HepG2 (cell line): ENCODE measurements around the gene HES7. TPM values are rescaled to one million over a fixed set of nuclear protein-coding genes. Genes with fewer than 3 reads are reported as not detected.
A peak's percentile ranks its signal among the peaks of the same experiment; 100 is the strongest.

Experiments
- CBFB ChIP-seq: sonication (generic); formaldehyde crosslinking; IDR thresholded peaks from 2 replicates; pipeline ENCODE4 v1.4.0; 2020; ENCODE audit warnings: missing genetic modification reagents
- CC2D1A ChIP-seq: sonication (generic); formaldehyde crosslinking; IDR thresholded peaks from 2 replicates; pipeline ENCODE4 v1.8.1; 2023; ENCODE audit warnings: mild to moderate bottlenecking, missing genetic modification reagents
- CHD2 ChIP-seq: IDR thresholded peaks from 2 replicates; pipeline ENCODE4 v1.6.1; 2011; ENCODE audit warnings: low read depth, low read length, improper control_type of control experiment
- GATAD1 ChIP-seq: IDR thresholded peaks from 2 replicates; pipeline ENCODE4 v1.6.1; 2016; ENCODE audit warnings: missing genetic modification reagents, missing compliant biosample characterization
- GLI4 ChIP-seq: sonication (generic); formaldehyde crosslinking; IDR thresholded peaks from 2 replicates; pipeline ENCODE4 v1.5.1; 2020; ENCODE audit warnings: missing genetic modification reagents, mild to moderate bottlenecking, moderate library complexity, borderline replicate concordance
- HNRNPH1 ChIP-seq: fragments of 200-400 bp; formaldehyde crosslinking; optimal IDR thresholded peaks from 2 replicates; pipeline ENCODE3; 2017; ENCODE audit warnings: mild to moderate bottlenecking, low read depth, low read length
- KAT7 ChIP-seq: IDR thresholded peaks from 2 replicates; pipeline ENCODE4 v1.6.1; 2018; ENCODE audit warnings: borderline replicate concordance, missing compliant biosample characterization
- NCOA5 ChIP-seq: sonication (generic); formaldehyde crosslinking; IDR thresholded peaks from 2 replicates; pipeline ENCODE4 v1.4.0; 2020; ENCODE audit warnings: missing genetic modification reagents
- NR2C2 ChIP-seq: sonication (generic); formaldehyde crosslinking; IDR thresholded peaks from 2 replicates; pipeline ENCODE4 v1.4.0; 2020; ENCODE audit warnings: missing genetic modification reagents, mild to moderate bottlenecking, moderate library complexity, borderline replicate concordance
- RFX1 ChIP-seq: fragments of 450-650 bp; IDR thresholded peaks from 2 replicates; pipeline ENCODE4 v1.6.1; 2017
- THYN1 ChIP-seq: sonication (generic); formaldehyde crosslinking; IDR thresholded peaks from 2 replicates; pipeline ENCODE4 v1.8.1; 2023; ENCODE audit warnings: low read depth, mild to moderate bottlenecking, moderate library complexity, missing genetic modification reagents, borderline replicate concordance
- ZMYM4 ChIP-seq: sonication (generic); formaldehyde crosslinking; IDR thresholded peaks from 2 replicates; pipeline ENCODE4 v1.8.1; 2023; ENCODE audit warnings: mild to moderate bottlenecking, missing genetic modification reagents
- ZNF20 ChIP-seq: sonication (generic); formaldehyde crosslinking; IDR thresholded peaks from 2 replicates; pipeline ENCODE4 v1.4.0; 2020; ENCODE audit warnings: mild to moderate bottlenecking, moderate library complexity, missing genetic modification reagents
- ZNF232 ChIP-seq: sonication (generic); formaldehyde crosslinking; IDR thresholded peaks from 2 replicates; pipeline ENCODE4 v1.4.0; 2020; ENCODE audit warnings: missing genetic modification reagents, borderline replicate concordance
- ZNF605 ChIP-seq: sonication (generic); formaldehyde crosslinking; IDR thresholded peaks from 2 replicates; pipeline ENCODE4 v1.8.0; 2022; ENCODE audit warnings: mild to moderate bottlenecking, missing genetic modification reagents
- ZNF839 ChIP-seq: sonication (generic); formaldehyde crosslinking; IDR thresholded peaks from 2 replicates; pipeline ENCODE4 v1.4.0; 2020; ENCODE audit warnings: missing genetic modification reagents, mild to moderate bottlenecking, borderline replicate concordance
- polyA plus RNA-seq, 8 experiments: library from polyadenylated mRNA; depleted of rRNA in 3 of 8; stranded (reverse) in 7 of 8; unstranded in 1 of 8; fragments of >200 nt; fragmentation: Illumina TruSeq in 4 of 8; extraction: Trizol in 4 of 8; gene quantifications; 2 replicates each; pipeline versions ENCODE4 v1.2.1 to v1.2.3, GENCODE V29; 2011 to 2016; ENCODE audit warnings: low read depth in 4 of 8, missing spikeins in 1 of 8, mixed read lengths in 1 of 8; ENCODE audit not compliant: insufficient read depth in 1 of 8
- total RNA-seq, 5 experiments: library from RNA; depleted of rRNA; stranded (reverse); fragments of >200 nt; fragmentation: Illumina TruSeq; extraction: Trizol; gene quantifications; 2 replicates each; pipeline ENCODE4 v1.2.3, GENCODE V29; 2016; ENCODE audit warnings: low read depth in 1 of 5
- TF ChIP-seq, protein P1 (sequence below): sonication (generic); formaldehyde crosslinking; conservative IDR thresholded peaks from 2 replicates; pipeline ENCODE4 v1.4.0; 2020; ENCODE audit warnings: missing genetic modification reagents
- TF ChIP-seq, protein P2 (sequence below): sonication (generic); formaldehyde crosslinking; IDR thresholded peaks from 2 replicates; pipeline ENCODE4 v1.5.1; 2020; ENCODE audit warnings: missing genetic modification reagents, mild to moderate bottlenecking, borderline replicate concordance
- TF ChIP-seq, protein P3 (sequence below): sonication (generic); formaldehyde crosslinking; conservative IDR thresholded peaks from 2 replicates; pipeline ENCODE4 v1.8.1; 2023; ENCODE audit warnings: missing genetic modification reagents
- TF ChIP-seq, protein P4 (sequence below): IDR thresholded peaks from 2 replicates; pipeline ENCODE4 v1.6.1; 2016; ENCODE audit warnings: control low read depth
- TF ChIP-seq, protein P5 (sequence below): sonication (generic); formaldehyde crosslinking; IDR thresholded peaks from 2 replicates; pipeline ENCODE4 v1.8.1; 2023; ENCODE audit warnings: mild to moderate bottlenecking, missing genetic modification reagents

HES7 gene
- total and polyA plus RNA-seq, 2 of the 13 experiments (the other 11 are each of a cell fraction or from before 2014, with no cell fraction given): not detected

DNA sequence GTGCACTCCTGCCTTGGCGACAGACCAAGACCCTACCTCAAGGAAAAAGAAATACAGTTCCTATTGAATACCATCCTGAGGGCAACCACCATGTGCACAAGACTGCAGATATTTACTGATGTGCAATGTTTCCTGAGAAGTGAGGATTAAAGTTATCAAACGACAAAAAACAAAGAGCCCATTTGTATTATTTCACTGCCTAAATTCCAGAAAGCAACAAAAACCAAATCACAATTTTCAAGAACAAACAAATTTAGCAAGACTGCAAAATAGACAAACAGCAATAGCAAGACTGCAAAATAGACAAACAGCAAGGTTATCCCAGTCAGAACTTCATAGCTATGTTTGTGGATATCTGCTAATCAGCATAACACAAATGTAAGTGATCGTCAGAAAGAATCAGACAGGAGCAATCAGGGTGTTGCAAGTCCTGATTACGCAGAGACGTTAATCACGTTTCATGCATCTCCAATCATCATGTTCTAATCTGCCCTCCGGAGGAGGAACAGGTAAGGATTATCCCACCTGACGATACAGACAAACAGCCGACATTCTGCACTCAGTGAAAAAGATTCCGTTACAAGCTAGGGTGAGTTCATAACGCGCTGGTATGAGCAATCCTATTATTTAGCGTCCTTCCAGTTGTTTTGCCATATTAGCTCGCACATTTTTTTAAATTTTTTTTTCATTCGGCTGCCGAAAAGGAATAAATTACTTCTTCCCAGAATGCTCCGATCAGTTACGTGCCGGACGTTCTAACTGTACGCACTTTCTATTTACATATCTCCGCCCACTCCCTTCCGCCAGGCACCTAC, 49.4 kb upstream of the HES7 start (continued):
- TF ChIP-seq, protein P1, sequence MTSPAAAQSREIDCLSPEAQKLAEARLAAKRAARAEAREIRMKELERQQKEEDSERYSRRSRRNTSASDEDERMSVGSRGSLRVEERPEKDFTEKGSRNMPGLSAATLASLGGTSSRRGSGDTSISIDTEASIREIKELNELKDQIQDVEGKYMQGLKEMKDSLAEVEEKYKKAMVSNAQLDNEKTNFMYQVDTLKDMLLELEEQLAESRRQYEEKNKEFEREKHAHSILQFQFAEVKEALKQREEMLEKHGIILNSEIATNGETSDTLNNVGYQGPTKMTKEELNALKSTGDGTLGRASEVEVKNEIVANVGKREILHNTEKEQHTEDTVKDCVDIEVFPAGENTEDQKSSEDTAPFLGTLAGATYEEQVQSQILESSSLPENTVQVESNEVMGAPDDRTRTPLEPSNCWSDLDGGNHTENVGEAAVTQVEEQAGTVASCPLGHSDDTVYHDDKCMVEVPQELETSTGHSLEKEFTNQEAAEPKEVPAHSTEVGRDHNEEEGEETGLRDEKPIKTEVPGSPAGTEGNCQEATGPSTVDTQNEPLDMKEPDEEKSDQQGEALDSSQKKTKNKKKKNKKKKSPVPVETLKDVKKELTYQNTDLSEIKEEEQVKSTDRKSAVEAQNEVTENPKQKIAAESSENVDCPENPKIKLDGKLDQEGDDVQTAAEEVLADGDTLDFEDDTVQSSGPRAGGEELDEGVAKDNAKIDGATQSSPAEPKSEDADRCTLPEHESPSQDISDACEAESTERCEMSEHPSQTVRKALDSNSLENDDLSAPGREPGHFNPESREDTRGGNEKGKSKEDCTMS (CRISPR knock-in tag): peak; percentile 94; the same call in 1 of the 2 replicates
- TF ChIP-seq ZMYM4 (CRISPR knock-in tag) (peak; percentile 76), ZNF839 (CRISPR knock-in tag) (no peak), CC2D1A (peak; percentile 81; the same call in 1 of the 2 replicates), CBFB (CRISPR knock-in tag) (peak; percentile 90), HNRNPH1 (no peak), ZNF20 (CRISPR knock-in tag) (0 out of 2 replicates have a peak, but pooled peaks have one; percentile 39), THYN1 (CRISPR knock-in tag) (0 out of 2 replicates have a peak, but pooled peaks have one; percentile 56), ZNF232 (CRISPR knock-in tag) (peak; percentile 96), RFX1 (no peak), CHD2 (peak; percentile 63; the same call in 1 of the 2 replicates), KAT7 (CRISPR knock-in tag) (peak; percentile 87), ZNF605 (CRISPR knock-in tag) (peak; percentile 81), NR2C2 (CRISPR knock-in tag) (peak; percentile 53; the same call in 1 of the 2 replicates), GATAD1 (CRISPR knock-in tag) (peak; percentile 83), NCOA5 (peak; percentile 98; the same call in 1 of the 2 replicates), GLI4 (no peak)
- TF ChIP-seq, protein P2, sequence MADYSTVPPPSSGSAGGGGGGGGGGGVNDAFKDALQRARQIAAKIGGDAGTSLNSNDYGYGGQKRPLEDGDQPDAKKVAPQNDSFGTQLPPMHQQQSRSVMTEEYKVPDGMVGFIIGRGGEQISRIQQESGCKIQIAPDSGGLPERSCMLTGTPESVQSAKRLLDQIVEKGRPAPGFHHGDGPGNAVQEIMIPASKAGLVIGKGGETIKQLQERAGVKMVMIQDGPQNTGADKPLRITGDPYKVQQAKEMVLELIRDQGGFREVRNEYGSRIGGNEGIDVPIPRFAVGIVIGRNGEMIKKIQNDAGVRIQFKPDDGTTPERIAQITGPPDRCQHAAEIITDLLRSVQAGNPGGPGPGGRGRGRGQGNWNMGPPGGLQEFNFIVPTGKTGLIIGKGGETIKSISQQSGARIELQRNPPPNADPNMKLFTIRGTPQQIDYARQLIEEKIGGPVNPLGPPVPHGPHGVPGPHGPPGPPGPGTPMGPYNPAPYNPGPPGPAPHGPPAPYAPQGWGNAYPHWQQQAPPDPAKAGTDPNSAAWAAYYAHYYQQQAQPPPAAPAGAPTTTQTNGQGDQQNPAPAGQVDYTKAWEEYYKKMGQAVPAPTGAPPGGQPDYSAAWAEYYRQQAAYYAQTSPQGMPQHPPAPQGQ (CRISPR knock-in tag): peak; percentile 98; the same call in 1 of the 2 replicates
- TF ChIP-seq, protein P3, sequence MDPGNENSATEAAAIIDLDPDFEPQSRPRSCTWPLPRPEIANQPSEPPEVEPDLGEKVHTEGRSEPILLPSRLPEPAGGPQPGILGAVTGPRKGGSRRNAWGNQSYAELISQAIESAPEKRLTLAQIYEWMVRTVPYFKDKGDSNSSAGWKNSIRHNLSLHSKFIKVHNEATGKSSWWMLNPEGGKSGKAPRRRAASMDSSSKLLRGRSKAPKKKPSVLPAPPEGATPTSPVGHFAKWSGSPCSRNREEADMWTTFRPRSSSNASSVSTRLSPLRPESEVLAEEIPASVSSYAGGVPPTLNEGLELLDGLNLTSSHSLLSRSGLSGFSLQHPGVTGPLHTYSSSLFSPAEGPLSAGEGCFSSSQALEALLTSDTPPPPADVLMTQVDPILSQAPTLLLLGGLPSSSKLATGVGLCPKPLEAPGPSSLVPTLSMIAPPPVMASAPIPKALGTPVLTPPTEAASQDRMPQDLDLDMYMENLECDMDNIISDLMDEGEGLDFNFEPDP (CRISPR knock-in tag): 0 out of 2 replicates have a peak, but pooled peaks have one; percentile 82
- TF ChIP-seq, protein P4, sequence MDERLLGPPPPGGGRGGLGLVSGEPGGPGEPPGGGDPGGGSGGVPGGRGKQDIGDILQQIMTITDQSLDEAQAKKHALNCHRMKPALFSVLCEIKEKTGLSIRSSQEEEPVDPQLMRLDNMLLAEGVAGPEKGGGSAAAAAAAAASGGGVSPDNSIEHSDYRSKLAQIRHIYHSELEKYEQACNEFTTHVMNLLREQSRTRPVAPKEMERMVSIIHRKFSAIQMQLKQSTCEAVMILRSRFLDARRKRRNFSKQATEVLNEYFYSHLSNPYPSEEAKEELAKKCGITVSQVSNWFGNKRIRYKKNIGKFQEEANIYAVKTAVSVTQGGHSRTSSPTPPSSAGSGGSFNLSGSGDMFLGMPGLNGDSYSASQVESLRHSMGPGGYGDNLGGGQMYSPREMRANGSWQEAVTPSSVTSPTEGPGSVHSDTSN (CRISPR knock-in tag): peak; percentile 37; the same call in 1 of the 2 replicates
- TF ChIP-seq, protein P5, sequence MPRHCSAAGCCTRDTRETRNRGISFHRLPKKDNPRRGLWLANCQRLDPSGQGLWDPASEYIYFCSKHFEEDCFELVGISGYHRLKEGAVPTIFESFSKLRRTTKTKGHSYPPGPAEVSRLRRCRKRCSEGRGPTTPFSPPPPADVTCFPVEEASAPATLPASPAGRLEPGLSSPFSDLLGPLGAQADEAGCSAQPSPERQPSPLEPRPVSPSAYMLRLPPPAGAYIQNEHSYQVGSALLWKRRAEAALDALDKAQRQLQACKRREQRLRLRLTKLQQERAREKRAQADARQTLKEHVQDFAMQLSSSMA (CRISPR knock-in tag): peak; percentile 78; the same call in 1 of the 2 replicates
